Neural crest cell (in vitro differentiated cells): Measurements from ENCODE around the gene TOR1AIP2. TPM values are rescaled to one million over a fixed set of nuclear protein-coding genes. Genes with fewer than 3 reads are reported as not detected.

ENCODE experiments used
- DNase-seq: peaks from one replicate; pipeline ENCODE4 v3.0.0; 2021; ENCODE audit warnings: low read depth, mixed read lengths, low spot score
- H3K27ac Mint-ChIP-seq: one replicate; pipeline ENCODE4 v1.8.0; 2021; ENCODE audit warnings: mild to moderate bottlenecking, mixed read lengths; ENCODE audit not compliant: unreplicated experiment
- H3K27me3 Mint-ChIP-seq: 2 replicates; pipeline ENCODE4 v1.8.0; 2021; ENCODE audit warnings: low read depth, mild to moderate bottlenecking, mixed read lengths
- H3K36me3 Mint-ChIP-seq: 2 replicates; pipeline ENCODE4 v1.8.0; 2021; ENCODE audit warnings: low read depth, mild to moderate bottlenecking, mixed read lengths
- H3K4me1 Mint-ChIP-seq: 2 replicates; pipeline ENCODE4 v1.8.0; 2021; ENCODE audit warnings: mixed read lengths
- H3K4me3 Mint-ChIP-seq: one replicate; pipeline ENCODE4 v1.8.0; 2021; ENCODE audit warnings: mild to moderate bottlenecking, mixed read lengths
- H3K9me3 Mint-ChIP-seq: 2 replicates; pipeline ENCODE4 v1.8.0; 2021; ENCODE audit warnings: mixed read lengths
- CTCF ChIP-seq: fragments of 200-600 bp; sonication (generic); conservative IDR thresholded peaks from 2 replicates; pipeline ENCODE4 v1.5.0; 2021; ENCODE audit warnings: antibody characterized with exemption, mild to moderate bottlenecking
- total RNA-seq: library from RNA; stranded (reverse); gene quantifications from 2 replicates; pipeline ENCODE4 v1.2.1, GENCODE V29; 2021

TOR1AIP2 gene
- total RNA-seq, 1 donor from 2014 or later = 76.2 TPM

GRCh38 chr1:179882253-179883039, 4.8 kb upstream of the TOR1AIP2 start, which contains the start of gene TOR1AIP1:
TOR1AIP1 (plus strand) TSS chr1:179882285; CDS start chr1:179882503, 218 bp downstream.
- H3K9me3 Mint-ChIP-seq = no peaks in the 10 kb centered on the region
- no peaks in the 10 kb centered on the region for H3K36me3 Mint-ChIP-seq
- peak within 1 kb of the TSS; percentile 98 for H3K4me3 Mint-ChIP-seq
- H3K27ac Mint-ChIP-seq = peak within 1 kb of the TSS; percentile 100
- H3K4me1 Mint-ChIP-seq = peaks cover 45% of the 10 kb centered on the region
- peak; percentile 59 for TF ChIP-seq CTCF
- DNase-seq = peak; percentile 94
- H3K27me3 Mint-ChIP-seq = no peaks in the 10 kb centered on the region

GRCh38 chr1:179881642-179882252, 4.1 kb upstream of the TOR1AIP2 start:
- Mint-ChIP-seq H3K4me1 (peaks cover 47% of the 10 kb centered on the region), H3K4me3 (peak overlapping the region; percentile 98), H3K36me3 (no peaks in the 10 kb centered on the region), H3K27me3 (no peaks in the 10 kb centered on the region), H3K9me3 (no peaks in the 10 kb centered on the region), H3K27ac (peak overlapping the region; percentile 100)
- TF ChIP-seq CTCF = no peak
- no peak for DNase-seq

- Mint-ChIP-seq H3K27me3 (no peaks in the 10 kb centered on the region), H3K4me1 (peaks cover 60% of the 10 kb centered on the region), H3K36me3 (no peaks in the 10 kb centered on the region), H3K27ac (no peak overlapping the region), H3K4me3 (peak overlapping the region; percentile 68), H3K9me3 (no peaks in the 10 kb centered on the region)
- TF ChIP-seq CTCF = no peak
- DNase-seq = no peak
These were observed 2.2 kb upstream of the TOR1AIP2 start for GRCh38 chr1:179879797-179880196.

GRCh38 chr1:179876300-179876715, 1.3 kb downstream of the TOR1AIP2 start:
- Mint-ChIP-seq H3K27ac (no peak overlapping the region), H3K4me1 (peaks cover 38% of the 10 kb centered on the region), H3K9me3 (no peaks in the 10 kb centered on the region), H3K27me3 (no peaks in the 10 kb centered on the region), H3K36me3 (no peaks in the 10 kb centered on the region), H3K4me3 (peak overlapping the region; percentile 98)
- no peak for DNase-seq
- TF ChIP-seq CTCF = no peak

GRCh38 chr1:179875596-179876299, 1.9 kb downstream of the TOR1AIP2 start:
- no peak for DNase-seq
- Mint-ChIP-seq H3K4me1 (peaks cover 38% of the 10 kb centered on the region), H3K27me3 (no peaks in the 10 kb centered on the region), H3K36me3 (no peaks in the 10 kb centered on the region), H3K9me3 (no peaks in the 10 kb centered on the region), H3K4me3 (peak overlapping the region; percentile 98), H3K27ac (no peak overlapping the region)
- no peak for TF ChIP-seq CTCF
